Thyroid gland (tissue), 4 donors: Measurements from ENCODE around the gene PHLPP1. TPM values are rescaled to one million over a fixed set of nuclear protein-coding genes. Genes with fewer than 3 reads are reported as not detected.
A peak's percentile ranks its signal among the peaks of the same experiment; 100 is the strongest.

Experiments used
- DNase-seq, 2 donors: peaks; one replicate each; pipeline ENCODE4 v3.0.0-alpha.2; 2019
- H3K27ac ChIP-seq, 3 donors: fragments of 200-600 bp; sonication (generic); 1 replicate in 2 of 3; 2 replicates in 1 of 3; pipeline ENCODE4 v1.5.1; 2016 to 2019; ENCODE audit warnings: mild to moderate bottlenecking in 1 of 3, moderate library complexity in 1 of 3
- H3K27me3 ChIP-seq: fragments of 200-600 bp; sonication (generic); one replicate; pipeline ENCODE4 v1.5.1; 2019
- H3K36me3 ChIP-seq, 2 donors: fragments of 200-600 bp; sonication (generic); one replicate each; pipeline ENCODE4 v1.5.1; 2016 to 2019
- H3K4me1 ChIP-seq, 2 donors: fragments of 200-600 bp; sonication (generic); one replicate each; pipeline ENCODE4 v1.5.1; 2017 to 2019
- H3K4me3 ChIP-seq, 3 donors: fragments of 200-600 bp; sonication (generic); replicated peaks in 1 of 3; 1 replicate in 2 of 3; 2 replicates in 1 of 3; pipeline ENCODE4 v1.5.1; 2016; ENCODE audit warnings: mild to moderate bottlenecking in 1 of 3
- H3K9me3 ChIP-seq: fragments of 200-600 bp; sonication (generic); one replicate; pipeline ENCODE4 v1.5.1; 2017
- POLR2A ChIP-seq, 2 donors: fragments of 450-650 bp; IDR thresholded peaks; one replicate each; pipeline ENCODE4 v1.6.1; 2017; ENCODE audit warnings: antibody characterized with exemption in 2 of 2, mild to moderate bottlenecking in 2 of 2, moderate library complexity in 1 of 2
- WGBS, 2 donors: methylation state at CpG; one replicate each; pipeline ENCODE4 v1.1.5; 2017; 5-methylcytosine and 5-hydroxymethylcytosine counted together
- intact Hi-C: fragments of 100-400 bp; cut with DNase I; formaldehyde crosslinking; loops from one replicate; pipeline ENCODE4 v1.15.1; 2023
- total RNA-seq, 4 donors: library from RNA; depleted of rRNA; stranded (reverse); fragments of >200 nt; gene quantifications; one replicate each; pipeline ENCODE4 v1.2.3, GENCODE V29; 2016
- TF ChIP-seq, protein P1 (sequence below), 6 experiments: fragments of 200-600 bp in 3 of 6; fragments of 450-650 bp in 3 of 6; sonication (generic) in 3 of 6; IDR thresholded peaks; one replicate each; pipeline ENCODE4 v1.5.1; 2016 to 2019; ENCODE audit warnings: antibody characterized with exemption in 6 of 6, mild to moderate bottlenecking in 2 of 6, inconsistent platforms in 1 of 6, moderate library complexity in 1 of 6

PHLPP1 gene
- total RNA-seq, 4 donors from 2014 or later: 14.6 to 22.7 (median 20.4) TPM

GRCh38 chr18:62749389-62749788, 34.0 kb downstream of the PHLPP1 start:
- no peak overlapping the region for H3K4me3 ChIP-seq
- H3K27me3 ChIP-seq: no peaks in the 10 kb centered on the region
- TF ChIP-seq, protein P1, sequence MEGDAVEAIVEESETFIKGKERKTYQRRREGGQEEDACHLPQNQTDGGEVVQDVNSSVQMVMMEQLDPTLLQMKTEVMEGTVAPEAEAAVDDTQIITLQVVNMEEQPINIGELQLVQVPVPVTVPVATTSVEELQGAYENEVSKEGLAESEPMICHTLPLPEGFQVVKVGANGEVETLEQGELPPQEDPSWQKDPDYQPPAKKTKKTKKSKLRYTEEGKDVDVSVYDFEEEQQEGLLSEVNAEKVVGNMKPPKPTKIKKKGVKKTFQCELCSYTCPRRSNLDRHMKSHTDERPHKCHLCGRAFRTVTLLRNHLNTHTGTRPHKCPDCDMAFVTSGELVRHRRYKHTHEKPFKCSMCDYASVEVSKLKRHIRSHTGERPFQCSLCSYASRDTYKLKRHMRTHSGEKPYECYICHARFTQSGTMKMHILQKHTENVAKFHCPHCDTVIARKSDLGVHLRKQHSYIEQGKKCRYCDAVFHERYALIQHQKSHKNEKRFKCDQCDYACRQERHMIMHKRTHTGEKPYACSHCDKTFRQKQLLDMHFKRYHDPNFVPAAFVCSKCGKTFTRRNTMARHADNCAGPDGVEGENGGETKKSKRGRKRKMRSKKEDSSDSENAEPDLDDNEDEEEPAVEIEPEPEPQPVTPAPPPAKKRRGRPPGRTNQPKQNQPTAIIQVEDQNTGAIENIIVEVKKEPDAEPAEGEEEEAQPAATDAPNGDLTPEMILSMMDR (IDR thresholded peaks at IDR 0.05): no peak
- no peak for TF ChIP-seq POLR2A (IDR thresholded peaks at IDR 0.05)
- peaks cover 42 to 50% of the 10 kb centered on the region in 2 donors for H3K4me1 ChIP-seq
- intact Hi-C loops: no loop called here
- H3K36me3 ChIP-seq: no peaks in the 10 kb centered on the region
- DNase-seq: no peak
- H3K9me3 ChIP-seq: no peaks in the 10 kb centered on the region
- no peak overlapping the region for H3K27ac ChIP-seq
- 96% methylated on average over 6 of the region's 6 CpGs for WGBS, 2 donors

DNA sequence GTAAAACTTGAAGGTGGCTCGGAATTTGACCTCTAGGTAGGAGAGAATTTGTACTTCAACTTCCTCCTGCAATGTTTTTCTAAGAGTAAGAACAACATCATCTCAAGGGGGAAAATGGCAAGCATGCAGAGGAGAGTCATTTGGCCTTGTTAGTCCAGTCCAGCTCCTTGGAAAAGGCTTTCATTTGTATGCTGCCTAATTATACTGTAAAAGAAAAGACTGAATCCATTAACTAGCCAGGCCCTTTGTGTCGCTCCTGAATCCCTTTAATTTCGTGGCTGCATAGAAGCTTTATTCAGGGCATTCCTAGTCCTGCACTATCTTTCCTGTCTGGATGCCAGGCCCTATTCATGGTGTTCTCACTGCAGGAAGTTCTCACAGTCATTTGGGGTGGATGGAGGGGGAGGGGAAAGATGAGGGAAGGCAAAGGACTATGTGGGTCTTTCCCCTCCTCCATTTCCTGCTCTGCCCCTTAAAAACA, 36.0 kb downstream of the PHLPP1 start:
- peak; percentile 36 to 46 for DNase-seq
- Histone ChIP-seq H3K27me3 (no peaks in the 10 kb centered on the region), H3K9me3 (no peaks in the 10 kb centered on the region), H3K27ac (peak overlapping the region; percentile 16 to 76 (median 65)), H3K4me3 (no peak overlapping the region), H3K4me1 (peaks cover 35 to 42% of the 10 kb centered on the region in 2 donors), H3K36me3 (no peaks in the 10 kb centered on the region)
- TF ChIP-seq, protein P1 (IDR thresholded peaks at IDR 0.05): no peak
- TF ChIP-seq POLR2A (IDR thresholded peaks at IDR 0.05): no peak
- intact Hi-C loops: no loop called here
- 17 to 52% methylated on average over 3 of the region's 3 CpGs for WGBS, 2 donors

GRCh38 chr18:62751977-62752376, 36.6 kb downstream of the PHLPP1 start:
- peak overlapping the region; percentile 2 to 76 (median 65) for H3K27ac ChIP-seq
- peak; percentile 23 to 43 for DNase-seq
- WGBS, 2 donors: 44 to 50% methylated on average over 3 of the region's 3 CpGs
- no peak overlapping the region for H3K4me3 ChIP-seq
- intact Hi-C loops: no loop called here
- H3K27me3 ChIP-seq: no peaks in the 10 kb centered on the region
- peaks cover 35 to 42% of the 10 kb centered on the region in 2 donors for H3K4me1 ChIP-seq
- TF ChIP-seq POLR2A (IDR thresholded peaks at IDR 0.05): no peak
- TF ChIP-seq, protein P1 (IDR thresholded peaks at IDR 0.05): no peak
- H3K36me3 ChIP-seq: no peaks in the 10 kb centered on the region
- no peaks in the 10 kb centered on the region for H3K9me3 ChIP-seq

DNA sequence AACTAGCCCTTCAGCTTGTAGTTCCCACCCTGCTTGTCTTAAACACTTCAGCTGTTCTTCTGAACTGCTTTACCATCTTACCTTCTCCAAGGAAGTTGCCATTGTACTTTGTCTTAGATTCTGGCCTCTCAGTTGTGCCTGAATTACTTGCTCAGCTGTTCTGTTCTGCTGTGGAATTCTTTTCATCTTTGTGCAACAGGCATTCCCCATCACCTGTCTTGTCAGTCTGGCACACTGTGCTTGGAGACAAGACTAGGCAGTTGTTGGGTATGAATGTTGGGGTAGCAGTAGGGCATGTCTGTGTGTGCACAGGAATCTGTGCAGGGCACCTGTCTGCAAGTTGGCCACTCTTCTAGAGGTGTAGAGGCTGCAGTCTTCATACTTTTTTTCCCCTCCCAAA, 38.7 kb downstream of the PHLPP1 start:
- no peak overlapping the region for H3K27ac ChIP-seq
- H3K4me3 ChIP-seq: no peak overlapping the region
- H3K9me3 ChIP-seq: no peaks in the 10 kb centered on the region
- DNase-seq: no peak
- peaks cover 41 to 44% of the 10 kb centered on the region in 2 donors for H3K4me1 ChIP-seq
- intact Hi-C loops: no loop called here
- no peaks in the 10 kb centered on the region for H3K36me3 ChIP-seq
- H3K27me3 ChIP-seq: no peaks in the 10 kb centered on the region
- TF ChIP-seq POLR2A (IDR thresholded peaks at IDR 0.05): no peak
- TF ChIP-seq, protein P1 (IDR thresholded peaks at IDR 0.05): no peak

DNA sequence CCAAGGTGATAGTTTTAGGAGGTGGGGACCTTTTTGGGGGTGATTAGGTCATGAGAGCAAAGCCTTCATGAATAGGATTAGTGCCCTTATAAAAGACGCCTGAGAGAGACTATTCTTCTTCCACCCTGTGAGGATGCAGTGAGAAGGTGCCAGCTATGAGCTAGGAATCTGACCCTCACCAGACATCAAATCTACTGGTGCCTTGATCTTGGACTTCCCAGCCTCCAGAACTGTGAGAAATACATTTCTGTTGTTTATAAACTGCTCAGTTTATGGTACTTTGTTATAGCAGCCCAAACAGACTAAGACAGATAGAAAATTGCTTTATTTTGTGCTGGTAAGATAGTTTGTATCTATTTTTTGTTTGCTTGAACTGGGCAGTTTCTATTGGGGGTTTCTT, 40.1 kb downstream of the PHLPP1 start:
- TF ChIP-seq POLR2A (IDR thresholded peaks at IDR 0.05): no peak
- TF ChIP-seq, protein P1 (IDR thresholded peaks at IDR 0.05): no peak
- Histone ChIP-seq H3K27me3 (no peaks in the 10 kb centered on the region), H3K4me3 (no peak overlapping the region), H3K4me1 (peaks cover 38 to 45% of the 10 kb centered on the region in 2 donors), H3K27ac (no peak overlapping the region), H3K9me3 (no peaks in the 10 kb centered on the region), H3K36me3 (no peaks in the 10 kb centered on the region)
- WGBS, 2 donors: 93 to 100% methylated on average over 1 of the region's 1 CpG
- intact Hi-C loops: no loop called here
- DNase-seq: no peak
